Neural cell (in vitro differentiated cells): ENCODE results near the gene BTRC. TPM values are rescaled to one million over a fixed set of nuclear protein-coding genes. Genes with fewer than 3 reads are reported as not detected.

Source experiments
- H2AFZ ChIP-seq: fragments of 200-600, 300-800 bp; sonication (generic), shearing (Covaris generic); 2 replicates; pipeline ENCODE4 v1.6.0; 2014; ENCODE audit warnings: low read depth, mild to moderate bottlenecking, antibody characterized with exemption, low read length, moderate library complexity
- H3F3A ChIP-seq: fragments of 200-600 bp; shearing (Covaris generic); 2 replicates; pipeline ENCODE4 v1.6.1; 2016; ENCODE audit warnings: mild to moderate bottlenecking, moderate library complexity, mixed read lengths, antibody characterized with exemption, low read length; ENCODE audit not compliant: insufficient read depth, poor library complexity, severe bottlenecking
- H3K27ac ChIP-seq: fragments of 200-600, 300-800 bp; sonication (generic), shearing (Covaris generic); 2 replicates; pipeline ENCODE4 v1.5.1; 2014; ENCODE audit warnings: mild to moderate bottlenecking, low read length, moderate library complexity
- H3K27me3 ChIP-seq: fragments of 300-800, 200-600 bp; sonication (generic), shearing (Covaris generic); 2 replicates; pipeline ENCODE4 v1.6.0; 2014; ENCODE audit warnings: mild to moderate bottlenecking, low read depth, low read length, moderate library complexity; ENCODE audit not compliant: insufficient read depth
- H3K36me3 ChIP-seq: fragments of 300-800, 200-600 bp; sonication (generic), shearing (Covaris generic); 2 replicates; pipeline ENCODE4 v1.5.1; 2014; ENCODE audit warnings: mild to moderate bottlenecking, antibody characterized with exemption, low read length, moderate library complexity; ENCODE audit not compliant: insufficient read depth
- H3K4me2 ChIP-seq: fragments of 300-800, 200-600 bp; sonication (generic), shearing (Covaris generic); 2 replicates; pipeline ENCODE4 v1.6.0; 2014; ENCODE audit warnings: mild to moderate bottlenecking, low read length
- H3K4me3 ChIP-seq: fragments of 300-800, 200-600 bp; sonication (generic), shearing (Covaris generic); 2 replicates; pipeline ENCODE4 v1.5.1; 2014; ENCODE audit warnings: mild to moderate bottlenecking, low read length, moderate library complexity
- H3K79me2 ChIP-seq: fragments of 200-600 bp; shearing (Covaris generic); replicated peaks from 2 replicates; pipeline ENCODE4 v1.6.0; 2014; ENCODE audit warnings: mild to moderate bottlenecking, low read length, moderate library complexity; ENCODE audit not compliant: insufficient read depth
- H3K9ac ChIP-seq: fragments of 300-800, 200-600 bp; sonication (generic), shearing (Covaris generic); 2 replicates; pipeline ENCODE4 v1.6.1; 2016; ENCODE audit warnings: mild to moderate bottlenecking, low read length, mixed read lengths
- H3K9me2 ChIP-seq: fragments of 200-600 bp; shearing (Covaris generic); 2 replicates; pipeline ENCODE4 v1.6.1; 2016; ENCODE audit warnings: mild to moderate bottlenecking, low read length, mixed read lengths; ENCODE audit not compliant: insufficient read depth
- H3K9me3 ChIP-seq: fragments of 200-600, 300-800 bp; sonication (generic), shearing (Covaris generic); 2 replicates; pipeline ENCODE4 v1.6.1; 2016; ENCODE audit warnings: mild to moderate bottlenecking, mixed run types, low read length, moderate library complexity, mixed read lengths
- H4K20me1 ChIP-seq: fragments of 200-600 bp; shearing (Covaris generic); 2 replicates; pipeline ENCODE4 v1.6.1; 2016; ENCODE audit warnings: mild to moderate bottlenecking, mixed run types; ENCODE audit not compliant: insufficient read depth
- CTCF ChIP-seq: fragments of 450-650 bp; IDR thresholded peaks from 2 replicates; pipeline ENCODE4 v1.5.1; 2014; ENCODE audit warnings: antibody characterized with exemption, mild to moderate bottlenecking, moderate library complexity; ENCODE audit not compliant: poor library complexity, severe bottlenecking
- EP300 ChIP-seq: fragments of 450-650 bp; conservative IDR thresholded peaks from 2 replicates; pipeline ENCODE4 v1.6.1; 2014; ENCODE audit warnings: antibody characterized with exemption, mild to moderate bottlenecking, moderate library complexity; ENCODE audit not compliant: poor library complexity, severe bottlenecking
- EZH2 ChIP-seq: fragments of 200-600, 300-800 bp; shearing (Covaris generic), sonication (generic); IDR thresholded peaks from 2 replicates; pipeline ENCODE4 v1.6.1; 2014; ENCODE audit warnings: antibody characterized with exemption, low read length, borderline replicate concordance, mild to moderate bottlenecking; ENCODE audit not compliant: insufficient read depth, poor library complexity, severe bottlenecking
- MXI1 ChIP-seq: fragments of 450-650 bp; conservative IDR thresholded peaks from 2 replicates; pipeline ENCODE4 v1.6.1; 2014; ENCODE audit warnings: antibody characterized with exemption, mild to moderate bottlenecking; ENCODE audit not compliant: poor library complexity, severe bottlenecking
- POLR2AphosphoS5 ChIP-seq: IDR thresholded peaks from 2 replicates; pipeline ENCODE4 v1.6.1; 2012
- RAD21 ChIP-seq: fragments of 450-650 bp; conservative IDR thresholded peaks from 2 replicates; pipeline ENCODE4 v1.6.1; 2014; ENCODE audit warnings: antibody characterized with exemption, mild to moderate bottlenecking, moderate library complexity
- REST ChIP-seq: IDR thresholded peaks from 2 replicates; pipeline ENCODE4 v1.6.1; 2012; ENCODE audit warnings: borderline replicate concordance
- SMC3 ChIP-seq: fragments of 450-650 bp; conservative IDR thresholded peaks from 2 replicates; pipeline ENCODE4 v1.6.1; 2014; ENCODE audit warnings: antibody characterized with exemption, mild to moderate bottlenecking, moderate library complexity; ENCODE audit not compliant: poor library complexity
- TAF1 ChIP-seq: IDR thresholded peaks from 2 replicates; pipeline ENCODE4 v1.6.1; 2012; ENCODE audit warnings: low read depth
- polyA plus RNA-seq: library from polyadenylated mRNA; depleted of rRNA; stranded (reverse); fragments of >200 nt; gene quantifications from 2 replicates; pipeline ENCODE4 v1.2.3, GENCODE V29; 2014

Gene BTRC
- polyA plus RNA-seq, 1 donor from 2014 or later, result 32.6 TPM

- Histone ChIP-seq H3K9me2 (no peaks in the 10 kb centered on the region), H3K9ac (no peak overlapping the region), H2AFZ (no peak overlapping the region), H3K79me2 (no peaks in the 10 kb centered on the region), H3K9me3 (no peaks in the 10 kb centered on the region), H3K27ac (no peak overlapping the region), H4K20me1 (no peaks in the 10 kb centered on the region), H3K4me3 (no peak overlapping the region), H3K36me3 (no peaks in the 10 kb centered on the region), H3F3A (no peaks in the 10 kb centered on the region), H3K27me3 (no peaks in the 10 kb centered on the region), H3K4me2 (no peak overlapping the region)
- TF ChIP-seq EZH2 (no peak), RAD21 (no peak), TAF1 (no peak), MXI1 (no peak), CTCF (no peak), EP300 (no peak), REST (no peak), SMC3 (no peak), POLR2AphosphoS5 (no peak)
Observed at GRCh38 chr10:101595591-101596433, 241.8 kb downstream of the BTRC start.

- Histone ChIP-seq H3K36me3 (no peaks in the 10 kb centered on the region), H3K79me2 (no peaks in the 10 kb centered on the region), H3K9me3 (no peaks in the 10 kb centered on the region), H2AFZ (no peak overlapping the region), H3K27me3 (no peaks in the 10 kb centered on the region), H4K20me1 (no peaks in the 10 kb centered on the region), H3K27ac (no peak overlapping the region), H3K9ac (no peak overlapping the region), H3K4me2 (no peak overlapping the region), H3K9me2 (no peaks in the 10 kb centered on the region), H3K4me3 (no peak overlapping the region), H3F3A (no peaks in the 10 kb centered on the region)
- TF ChIP-seq EZH2, result no peak
- no peak for TF ChIP-seq EP300
- TF ChIP-seq POLR2AphosphoS5, result no peak
- no peak for TF ChIP-seq MXI1
- no peak for TF ChIP-seq REST
- TF ChIP-seq SMC3, result no peak
- TF ChIP-seq TAF1, result no peak
- no peak for TF ChIP-seq CTCF
- no peak for TF ChIP-seq RAD21
Observed at GRCh38 chr10:101597091-101597900, 243.3 kb downstream of the BTRC start.
